ENCODE data around the gene FERMT3.

DNA sequence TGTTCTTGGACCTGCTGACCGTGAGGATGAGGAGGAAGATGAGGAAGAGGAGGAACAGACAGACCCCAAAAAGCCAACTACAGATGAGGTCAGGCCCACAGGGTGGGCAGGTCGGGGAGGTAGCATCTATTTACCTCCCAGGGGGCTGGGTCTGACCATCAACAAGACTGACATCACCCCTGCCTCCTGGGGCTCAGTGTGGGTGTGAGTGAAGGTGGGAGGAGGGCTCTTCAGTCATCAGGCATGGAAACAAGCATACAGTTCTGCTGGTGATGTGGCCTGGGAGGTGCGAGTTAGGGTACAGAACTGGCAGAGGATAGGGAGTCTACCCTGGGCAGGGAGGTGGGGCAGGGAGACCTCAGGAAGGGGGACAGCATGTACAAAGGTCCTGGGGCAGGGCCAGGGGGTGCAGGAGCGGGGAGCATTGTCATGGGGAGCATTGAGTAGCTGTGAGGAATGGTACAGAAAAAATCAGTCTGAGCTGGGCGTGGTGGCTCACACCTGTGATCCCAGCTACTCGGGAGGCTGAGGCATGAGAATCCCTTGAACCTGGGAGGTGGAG, 53.7 kb downstream of the FERMT3 start:
- TF ChIP-seq POLR2A (IDR thresholded peaks at IDR 0.05; ENCODE audit: low read depth, low read length), result no peak
- no peak for TF ChIP-seq POLR2AphosphoS5 (IDR thresholded peaks at IDR 0.05; ENCODE audit: low read depth, low read length)
- no peak for TF ChIP-seq SPI1 (IDR thresholded peaks at IDR 0.05; ENCODE audit: low read depth, low read length)
